Measurements from ENCODE around the gene ZSWIM8.

GRCh38 chr10:73810358-73810734 lies 24.9 kb downstream of the ZSWIM8 start:
- TF ChIP-seq CTCF (IDR thresholded peaks at IDR 0.05) (no peak), POLR2A (IDR thresholded peaks at IDR 0.05) (no peak), POLR2AphosphoS5 (IDR thresholded peaks at IDR 0.05) (no peak)

Data from stomach (tissue), 4 donors.